Measurements from ENCODE around the gene WWOX. TPM values are rescaled to one million over a fixed set of nuclear protein-coding genes. Genes with fewer than 3 reads are reported as not detected.

WWOX gene
- total RNA-seq, 3 donors from 2014 or later = 11.7 to 18.0 (median 13.8) TPM

DNA sequence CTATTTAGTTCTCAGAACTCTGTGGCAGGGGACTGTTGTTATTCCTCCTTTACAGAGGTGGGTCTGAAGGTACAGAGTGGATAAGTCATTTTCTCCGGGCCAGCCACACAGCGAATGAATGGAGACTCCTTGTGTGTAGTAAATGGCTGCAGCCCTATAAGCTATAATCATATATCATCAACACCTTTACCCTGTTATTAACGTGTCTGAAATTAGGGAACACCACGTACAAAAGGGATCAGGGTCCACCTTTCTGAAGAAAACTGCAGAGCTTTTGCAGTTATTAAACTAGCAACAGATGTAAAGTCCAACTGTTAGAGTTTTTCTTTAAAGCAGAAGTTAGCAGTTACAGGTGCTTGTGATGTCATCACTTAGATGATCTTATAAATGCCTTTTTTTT, 804.4 kb downstream of the WWOX start:
- Histone ChIP-seq H3K4me3 (no peak overlapping the region), H3K4me1 (ENCODE audit: low read depth) (no peaks in the 10 kb centered on the region), H3K9me3 (no peaks in the 10 kb centered on the region), H3K36me3 (ENCODE audit: low read depth) (no peaks in the 10 kb centered on the region)
- TF ChIP-seq, protein P1, sequence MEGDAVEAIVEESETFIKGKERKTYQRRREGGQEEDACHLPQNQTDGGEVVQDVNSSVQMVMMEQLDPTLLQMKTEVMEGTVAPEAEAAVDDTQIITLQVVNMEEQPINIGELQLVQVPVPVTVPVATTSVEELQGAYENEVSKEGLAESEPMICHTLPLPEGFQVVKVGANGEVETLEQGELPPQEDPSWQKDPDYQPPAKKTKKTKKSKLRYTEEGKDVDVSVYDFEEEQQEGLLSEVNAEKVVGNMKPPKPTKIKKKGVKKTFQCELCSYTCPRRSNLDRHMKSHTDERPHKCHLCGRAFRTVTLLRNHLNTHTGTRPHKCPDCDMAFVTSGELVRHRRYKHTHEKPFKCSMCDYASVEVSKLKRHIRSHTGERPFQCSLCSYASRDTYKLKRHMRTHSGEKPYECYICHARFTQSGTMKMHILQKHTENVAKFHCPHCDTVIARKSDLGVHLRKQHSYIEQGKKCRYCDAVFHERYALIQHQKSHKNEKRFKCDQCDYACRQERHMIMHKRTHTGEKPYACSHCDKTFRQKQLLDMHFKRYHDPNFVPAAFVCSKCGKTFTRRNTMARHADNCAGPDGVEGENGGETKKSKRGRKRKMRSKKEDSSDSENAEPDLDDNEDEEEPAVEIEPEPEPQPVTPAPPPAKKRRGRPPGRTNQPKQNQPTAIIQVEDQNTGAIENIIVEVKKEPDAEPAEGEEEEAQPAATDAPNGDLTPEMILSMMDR (IDR thresholded peaks at IDR 0.05) = no peak
- ATAC-seq (no peak), DNase-seq (no peak)
- intact Hi-C loops (cut with DNase I, micrococcal nuclease) = no loop called here

DNA sequence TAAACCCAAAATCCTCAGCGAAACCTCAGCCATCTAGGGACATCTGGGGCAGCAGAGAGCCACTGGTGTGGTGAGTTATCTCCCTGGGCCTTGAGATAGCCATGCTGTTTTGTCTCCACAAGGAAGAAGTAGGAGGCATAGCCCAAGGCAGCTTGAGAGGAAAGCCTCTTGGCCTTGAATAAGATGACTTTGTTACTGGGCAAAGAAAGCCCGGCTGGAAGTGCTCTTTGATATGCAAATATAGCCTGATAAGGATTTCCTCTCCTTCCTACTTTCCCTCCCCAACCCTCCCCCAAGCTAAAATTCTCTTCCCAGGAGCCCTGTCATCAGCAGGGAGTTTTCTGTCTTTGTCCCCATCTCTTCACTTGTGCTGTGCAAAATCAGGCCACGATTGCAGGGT, 806.7 kb downstream of the WWOX start:
- intact Hi-C loops (cut with DNase I, micrococcal nuclease) = no loop called here
- Histone ChIP-seq H3K36me3 (ENCODE audit: low read depth) (no peaks in the 10 kb centered on the region), H3K4me3 (no peak overlapping the region), H3K9me3 (no peaks in the 10 kb centered on the region), H3K4me1 (ENCODE audit: low read depth) (no peaks in the 10 kb centered on the region)
- no peak for ATAC-seq
- no peak for DNase-seq
- TF ChIP-seq, protein P1 (IDR thresholded peaks at IDR 0.05) = no peak

DNA sequence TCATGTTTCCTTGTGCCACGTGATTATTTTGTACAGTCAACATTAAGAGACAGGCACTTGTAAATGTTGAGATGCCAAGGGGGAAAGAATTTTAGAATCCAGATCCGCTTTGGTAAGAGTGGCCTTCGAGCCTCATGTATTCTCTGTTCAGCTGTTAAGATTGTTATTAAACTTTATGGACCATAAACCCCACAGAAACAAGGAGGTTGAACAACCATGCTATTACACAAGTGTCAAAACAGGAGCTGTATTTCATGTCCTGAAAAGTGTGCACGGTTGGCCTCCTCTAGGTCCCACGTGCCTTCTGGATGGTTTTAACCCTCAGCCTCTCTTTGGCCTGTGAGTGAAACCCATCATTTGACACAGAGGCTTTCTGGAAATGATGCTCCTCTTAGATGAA, 809.8 kb downstream of the WWOX start:
- no peak for ATAC-seq
- Histone ChIP-seq H3K4me3 (no peak overlapping the region), H3K4me1 (ENCODE audit: low read depth) (no peaks in the 10 kb centered on the region), H3K9me3 (no peaks in the 10 kb centered on the region), H3K36me3 (ENCODE audit: low read depth) (no peaks in the 10 kb centered on the region)
- TF ChIP-seq, protein P1 (IDR thresholded peaks at IDR 0.05) = no peak
- intact Hi-C loops (cut with DNase I, micrococcal nuclease) = no loop called here
- DNase-seq = no peak

DNA sequence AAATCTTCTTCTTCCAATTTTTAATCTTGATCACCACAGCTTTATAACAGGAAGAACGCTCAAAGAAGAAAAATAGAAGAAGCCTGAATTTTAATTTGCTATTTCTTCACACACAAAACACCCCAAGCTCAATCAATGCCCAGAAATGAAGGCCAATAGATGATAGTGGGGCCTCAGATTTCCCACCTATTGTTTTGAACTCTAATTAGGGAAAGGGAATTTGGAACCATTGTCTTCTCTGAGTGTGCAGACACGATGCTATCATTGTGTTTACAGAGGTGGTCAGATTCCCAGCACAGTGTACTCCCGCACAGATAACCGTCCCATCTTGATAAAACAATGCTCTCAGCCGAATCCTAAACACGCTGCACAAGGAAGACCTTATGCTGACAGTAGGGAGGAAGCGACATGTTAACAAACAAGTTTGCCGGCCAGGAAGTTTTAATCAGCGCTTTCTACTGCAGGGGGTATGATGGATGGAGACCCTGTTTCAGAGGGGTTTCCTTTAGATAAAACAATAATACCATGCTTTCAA, 816.4 kb downstream of the WWOX start:
- TF ChIP-seq, protein P1 (IDR thresholded peaks at IDR 0.05) = no peak
- intact Hi-C loops (cut with DNase I, micrococcal nuclease) = no loop called here
- DNase-seq = no peak
- no peaks in the 10 kb centered on the region for H3K4me1 ChIP-seq (ENCODE audit: low read depth)
- H3K4me3 ChIP-seq = no peak overlapping the region
- H3K9me3 ChIP-seq = no peaks in the 10 kb centered on the region
- ATAC-seq = no peak
- no peaks in the 10 kb centered on the region for H3K36me3 ChIP-seq (ENCODE audit: low read depth)

DNA sequence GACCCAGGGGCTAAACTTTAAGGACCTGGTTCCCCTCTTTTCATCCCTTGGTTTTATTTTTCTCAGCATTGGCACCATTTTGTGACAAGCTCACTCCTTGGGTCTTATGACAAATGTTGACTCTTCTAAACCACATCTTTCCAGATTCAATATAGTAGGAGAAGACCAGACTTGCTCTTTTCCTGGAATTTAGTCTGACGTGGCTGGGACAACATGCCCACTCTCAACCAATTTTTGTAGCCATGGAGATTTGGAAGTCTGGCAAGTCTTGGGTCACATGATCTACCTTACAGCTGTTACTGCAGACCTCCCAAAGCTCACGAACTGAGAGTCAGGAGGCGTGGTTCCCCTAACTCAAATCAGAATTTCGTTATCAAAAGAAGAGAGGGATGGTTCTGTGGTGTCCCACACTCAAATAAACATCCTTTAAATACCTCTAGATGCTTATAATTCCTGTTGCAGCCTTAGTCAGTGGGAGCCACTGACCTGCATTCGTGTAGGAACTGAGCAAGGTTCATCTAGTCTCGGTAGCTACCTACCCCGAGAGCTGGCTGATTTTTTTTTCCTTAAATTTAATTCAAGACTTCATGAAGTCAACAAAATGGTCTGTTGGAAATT, 817.6 kb downstream of the WWOX start:
- intact Hi-C loops (cut with DNase I, micrococcal nuclease) = no loop called here
- no peak for ATAC-seq
- no peak overlapping the region for H3K4me3 ChIP-seq
- H3K9me3 ChIP-seq = peaks cover 7% of the 10 kb centered on the region
- H3K36me3 ChIP-seq (ENCODE audit: low read depth) = no peaks in the 10 kb centered on the region
- no peaks in the 10 kb centered on the region for H3K4me1 ChIP-seq (ENCODE audit: low read depth)
- DNase-seq = no peak
- TF ChIP-seq, protein P1 (IDR thresholded peaks at IDR 0.05) = no peak
